ENCODE data around the gene ZNF592. TPM values are rescaled to one million over a fixed set of nuclear protein-coding genes. Genes with fewer than 3 reads are reported as not detected.

Gene ZNF592
- total and polyA plus RNA-seq, 2 of the 13 experiments (the other 11 are each of a cell fraction or from before 2014, with no cell fraction given), result 8.2 to 9.8 TPM

- no peak for TF ChIP-seq CREB3 (CRISPR knock-in tag; IDR thresholded peaks at IDR 0.05)
- peak; percentile 55 for TF ChIP-seq POLR2AphosphoS5 (IDR thresholded peaks at IDR 0.05; ENCODE audit: low read depth, low read length)
- no peak for TF ChIP-seq ZBTB42 (CRISPR knock-in tag; IDR thresholded peaks at IDR 0.05)
- TF ChIP-seq ZNF562 (CRISPR knock-in tag; IDR thresholded peaks at IDR 0.05; ENCODE audit: borderline replicate concordance), result no peak
- TF ChIP-seq NKX3-1 (CRISPR knock-in tag; IDR thresholded peaks at IDR 0.05), result no peak
- no peak; the same call in 1 of the 2 replicates for TF ChIP-seq STAG1 (CRISPR knock-in tag; IDR thresholded peaks at IDR 0.05)
- no peak for TF ChIP-seq ZNF567 (CRISPR knock-in tag; IDR thresholded peaks at IDR 0.05; ENCODE audit: borderline replicate concordance)
- peak; percentile 3; the same call in 1 of the 2 replicates for TF ChIP-seq ATF3 (CRISPR knock-in tag; IDR thresholded peaks at IDR 0.05)
- no peak; the same call in 1 of the 2 replicates for TF ChIP-seq SAFB2 (CRISPR knock-in tag; IDR thresholded peaks at IDR 0.05; ENCODE audit: borderline replicate concordance, low read depth)
- peak; percentile 80; the same call in 1 of the 2 replicates for TF ChIP-seq ZFP41 (CRISPR knock-in tag; IDR thresholded peaks at IDR 0.05; ENCODE audit: borderline replicate concordance)
- peak; percentile 83 for TF ChIP-seq HDAC1 (CRISPR knock-in tag; IDR thresholded peaks at IDR 0.05)
- no peak for TF ChIP-seq ZNF414 (CRISPR knock-in tag; IDR thresholded peaks at IDR 0.05)
- TF ChIP-seq MIXL1 (CRISPR knock-in tag; IDR thresholded peaks at IDR 0.05), result no peak
- no peak for TF ChIP-seq MIER2 (CRISPR knock-in tag; IDR thresholded peaks at IDR 0.05)
- TF ChIP-seq GFI1 (CRISPR knock-in tag; IDR thresholded peaks at IDR 0.05; ENCODE audit: borderline replicate concordance), result no peak
- peak; percentile 76 for TF ChIP-seq MEF2D (CRISPR knock-in tag; IDR thresholded peaks at IDR 0.05)
- 0 out of 2 replicates have a peak, but pooled peaks have one; percentile 26 for TF ChIP-seq GZF1 (CRISPR knock-in tag; IDR thresholded peaks at IDR 0.05)
- TF ChIP-seq ZNF136 (CRISPR knock-in tag; IDR thresholded peaks at IDR 0.05; ENCODE audit: low read depth), result peak; percentile 74; the same call in 1 of the 2 replicates
- peak; percentile 51; the same call in 1 of the 2 replicates for TF ChIP-seq GMEB1 (CRISPR knock-in tag; IDR thresholded peaks at IDR 0.05; ENCODE audit: borderline replicate concordance)
- TF ChIP-seq YEATS2 (CRISPR knock-in tag; IDR thresholded peaks at IDR 0.05; ENCODE audit: borderline replicate concordance), result 0 out of 2 replicates have a peak, but pooled peaks have one; percentile 31
- TF ChIP-seq KDM5B (CRISPR knock-in tag; IDR thresholded peaks at IDR 0.05; ENCODE audit: borderline replicate concordance), result peak; percentile 67
- no peak for TF ChIP-seq DZIP1 (CRISPR knock-in tag; IDR thresholded peaks at IDR 0.05)
- no peak for TF ChIP-seq ZNF230 (CRISPR knock-in tag; IDR thresholded peaks at IDR 0.05)
- peak; percentile 58 for TF ChIP-seq MED8 (CRISPR knock-in tag; IDR thresholded peaks at IDR 0.05; ENCODE audit: insufficient replicate concordance)
Measured at GRCh38 chr15:84747416-84748273, 747 bp upstream of the ZNF592 start (continued).
